T-helper 1 cell treated with Interleukin-12 subunit alpha and Interleukin-12 subunit beta and Interleukin-4 antibody, amounts not matched to agents 30 ng/mL and 1 ng/mL, for 36 hours (primary cell): ENCODE measurements around the gene MAST4. TPM values are rescaled to one million over a fixed set of nuclear protein-coding genes. Genes with fewer than 3 reads are reported as not detected.

Source experiments
- intact Hi-C: fragments of 100-400 bp; cut with micrococcal nuclease; formaldehyde crosslinking; loops from one replicate; pipeline ENCODE4 v1.15.1; 2024
- total RNA-seq: library from RNA; stranded (reverse); gene quantifications from 2 replicates; pipeline ENCODE4 v1.2.3, GENCODE V29; 2022

The MAST4 gene
- total RNA-seq, 1 donor from 2014 or later: 65.8 TPM

DNA sequence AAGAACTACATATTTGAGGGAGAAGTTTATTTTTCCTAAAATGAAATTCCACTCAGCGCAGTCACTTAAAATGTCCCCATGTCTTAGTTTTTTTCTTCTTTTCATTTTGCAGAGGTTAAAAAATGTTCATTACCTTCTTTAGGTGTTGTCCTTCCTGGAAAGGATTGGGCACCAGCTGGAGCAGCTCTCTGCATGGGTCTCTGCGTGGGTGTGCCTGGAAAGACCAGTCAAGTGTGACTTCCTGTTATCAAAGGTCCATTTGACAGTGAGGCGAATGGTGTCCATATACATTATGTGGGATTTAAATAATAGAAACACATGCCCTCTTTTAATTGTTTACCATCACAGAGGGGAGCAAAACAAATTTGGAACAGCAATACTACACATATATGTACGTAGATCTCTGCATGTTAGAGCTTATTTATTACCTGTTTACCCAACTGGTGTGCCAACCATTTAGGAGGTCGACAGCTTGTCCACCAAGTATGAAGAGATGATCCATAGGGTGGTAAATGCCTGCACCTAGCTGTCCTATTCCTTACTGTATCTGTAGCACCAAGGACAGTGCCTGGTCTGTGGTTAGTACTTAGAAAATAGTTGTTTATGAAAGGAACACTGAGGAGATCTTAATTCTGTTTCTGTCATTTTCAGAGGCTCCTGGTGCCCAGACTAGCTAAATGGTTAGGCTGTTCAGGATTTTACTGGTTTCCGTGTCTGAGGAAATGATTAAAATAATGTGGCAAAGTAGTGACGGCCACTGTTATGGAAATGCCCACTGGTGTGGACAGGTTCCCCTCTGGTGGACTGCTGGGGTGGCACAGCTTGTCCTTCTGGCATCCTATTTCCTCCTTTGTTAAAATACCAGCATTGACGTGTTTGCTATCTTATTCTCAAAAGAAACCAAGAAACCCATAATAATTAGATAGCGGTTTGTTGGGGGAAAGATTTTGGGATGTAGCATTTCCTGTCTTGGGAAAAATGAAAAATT lies 200.4 kb downstream of the MAST4 start:
- intact Hi-C loops: no loop called here

DNA sequence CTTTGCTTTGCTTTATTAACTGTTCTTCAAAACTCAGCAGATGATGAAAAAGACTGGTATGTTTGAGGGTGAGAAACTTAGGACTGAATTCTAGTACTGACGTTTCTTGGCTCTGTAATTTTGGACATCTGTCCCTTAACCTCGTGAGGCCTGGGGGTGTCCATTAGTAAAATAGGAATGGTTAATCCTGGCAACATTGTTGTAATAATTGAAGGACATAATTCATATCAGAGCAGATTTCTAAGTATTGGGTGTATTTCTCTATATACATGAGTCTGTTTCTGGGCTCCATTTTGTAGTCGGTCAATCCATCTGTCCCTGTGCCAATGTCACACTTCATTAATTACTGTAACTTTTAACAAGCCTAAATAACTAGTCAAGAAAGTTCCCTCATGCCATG lies 206.7 kb downstream of the MAST4 start:
- intact Hi-C loops: no loop called here

DNA sequence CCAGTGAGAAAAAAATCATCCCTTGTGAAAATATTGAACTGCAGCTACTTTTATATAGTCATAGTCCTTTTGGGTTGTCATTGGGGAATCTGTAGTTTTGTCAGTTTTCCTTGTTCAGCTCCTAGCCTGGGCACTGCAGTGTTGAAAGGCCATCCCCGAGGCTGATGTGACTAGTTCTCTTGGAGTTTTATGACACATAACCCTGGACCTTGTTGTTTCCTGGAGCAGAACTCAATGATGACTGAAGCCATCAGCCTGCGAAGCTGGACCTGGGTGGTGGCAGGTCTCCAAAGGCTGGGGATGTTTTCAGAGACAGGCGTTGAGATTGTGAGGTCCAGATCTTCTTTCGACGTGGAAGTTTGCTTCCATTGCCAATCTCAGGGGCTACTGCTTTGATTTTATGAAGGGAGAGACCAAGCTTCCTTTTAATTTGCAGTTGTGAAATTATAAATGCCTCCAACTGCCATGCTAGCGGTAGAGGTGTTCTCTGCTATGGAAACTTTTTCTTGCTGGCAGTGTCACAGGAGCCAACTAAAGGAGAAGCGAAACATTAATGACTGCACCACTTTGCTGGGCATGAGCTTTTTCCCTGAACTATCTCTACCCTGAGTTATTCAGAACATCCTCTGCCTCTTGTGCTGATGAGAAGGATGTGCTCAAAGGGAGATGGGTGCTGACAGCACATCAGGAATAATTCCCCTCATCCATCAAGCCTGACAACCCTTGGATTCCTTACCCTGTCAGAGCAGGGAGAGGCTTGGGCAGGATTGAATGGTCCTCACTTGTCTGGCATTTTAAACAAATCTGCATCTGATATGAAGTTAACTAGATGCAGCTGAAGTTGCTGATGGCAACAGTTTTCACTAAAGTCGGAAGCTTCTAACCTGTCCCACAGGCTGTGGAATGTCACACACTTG lies 209.6 kb downstream of the MAST4 start:
- intact Hi-C loops: no loop called here

DNA sequence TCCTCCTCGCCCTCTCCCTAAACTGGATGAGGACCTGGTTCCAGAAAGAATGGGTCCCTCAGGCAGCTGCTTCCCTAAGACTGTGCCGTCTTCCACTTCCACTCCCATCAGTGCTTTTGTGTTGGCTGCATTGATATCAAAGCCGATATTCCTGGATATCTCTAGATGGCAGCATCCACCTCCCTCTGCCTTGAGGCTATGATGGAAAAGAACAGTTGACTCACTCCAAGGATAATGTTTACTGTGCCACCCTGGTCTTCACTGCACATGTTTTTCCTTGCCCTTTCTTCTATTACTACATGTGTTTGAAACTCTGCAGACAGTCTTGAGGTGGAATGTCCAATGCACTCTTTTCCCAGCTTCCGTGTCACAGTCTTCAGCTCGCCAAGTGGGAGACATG lies 211.6 kb downstream of the MAST4 start:
- intact Hi-C loops: no loop called here

DNA sequence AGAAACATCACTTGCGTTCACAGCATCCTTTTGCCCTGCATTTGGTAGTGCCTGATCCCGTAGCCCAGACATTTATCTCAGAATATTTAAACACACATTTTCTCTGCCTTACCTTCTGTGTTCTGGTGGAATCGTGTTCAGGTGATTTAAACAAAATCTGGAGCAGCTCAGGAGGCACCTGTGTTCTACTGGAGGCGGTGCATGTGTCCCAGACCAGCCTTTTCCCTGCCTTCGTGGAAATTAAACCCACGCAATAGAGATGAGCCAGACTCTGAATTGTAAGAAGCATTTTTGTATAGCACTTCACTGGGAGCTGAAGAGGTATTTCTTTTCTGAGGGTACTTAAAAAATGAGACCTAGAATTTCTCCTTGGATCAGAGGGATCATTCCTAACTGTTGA lies 212.5 kb downstream of the MAST4 start:
- intact Hi-C loops: no loop called here

DNA sequence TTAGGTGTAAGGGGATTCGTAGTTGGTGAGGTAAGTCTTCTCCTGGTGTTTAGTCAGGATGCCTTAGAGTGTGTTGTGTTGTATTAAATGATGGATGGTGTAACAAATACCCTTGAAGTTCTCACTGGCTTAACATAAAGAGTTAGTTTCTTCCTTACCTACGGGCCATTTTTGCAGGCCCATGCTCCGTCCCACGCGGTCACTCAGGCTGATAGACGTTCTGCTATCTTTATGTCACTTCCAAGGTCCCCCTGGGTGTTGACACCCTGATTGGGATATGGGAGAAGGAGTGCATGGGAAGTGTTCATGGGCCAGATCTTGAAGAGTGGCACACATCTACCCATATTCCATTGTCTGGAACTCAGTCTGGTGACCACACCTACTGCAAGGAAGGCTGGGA lies 214.0 kb downstream of the MAST4 start:
- intact Hi-C loops: no loop called here

DNA sequence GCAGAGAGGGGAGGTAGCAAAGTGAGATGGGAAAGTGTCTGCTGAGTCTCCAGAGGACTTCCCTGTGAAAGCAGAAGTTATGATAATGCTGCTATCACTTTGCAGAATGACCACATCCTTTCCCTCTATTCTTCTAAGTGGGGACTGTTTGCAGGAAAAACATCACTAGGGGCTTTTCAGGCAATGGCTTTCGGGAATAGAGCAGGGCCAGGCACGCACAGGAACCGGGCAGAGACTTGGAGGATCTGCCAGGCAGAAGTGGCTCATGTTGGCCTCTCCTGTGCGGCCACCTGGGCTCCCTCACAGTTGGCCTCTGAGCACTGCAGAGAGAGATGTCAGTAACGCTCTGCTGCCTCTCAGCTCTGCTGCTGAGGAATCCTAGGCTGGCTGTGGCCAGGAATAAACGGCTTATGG lies 214.7 kb downstream of the MAST4 start:
- intact Hi-C loops: no loop called here

DNA sequence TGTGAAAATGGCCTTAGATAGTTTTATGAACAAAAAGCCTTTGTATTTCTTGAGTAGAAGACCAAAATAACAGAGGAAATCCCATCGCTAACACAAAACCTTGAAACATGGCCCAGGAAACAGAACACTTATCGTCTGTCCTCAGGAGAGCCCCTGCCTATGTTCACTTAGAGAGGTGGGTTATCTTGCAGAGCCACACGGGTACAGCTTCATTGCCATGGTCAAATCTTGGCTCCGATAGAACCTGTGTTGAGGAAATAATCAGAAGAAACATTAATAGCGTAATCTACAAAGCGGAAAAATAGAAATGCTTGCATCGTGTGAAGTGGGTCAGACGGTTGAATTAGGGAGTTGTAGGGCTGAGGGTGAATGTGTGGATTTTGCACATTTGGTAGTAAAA lies 216.1 kb downstream of the MAST4 start:
- intact Hi-C loops: no loop called here

DNA sequence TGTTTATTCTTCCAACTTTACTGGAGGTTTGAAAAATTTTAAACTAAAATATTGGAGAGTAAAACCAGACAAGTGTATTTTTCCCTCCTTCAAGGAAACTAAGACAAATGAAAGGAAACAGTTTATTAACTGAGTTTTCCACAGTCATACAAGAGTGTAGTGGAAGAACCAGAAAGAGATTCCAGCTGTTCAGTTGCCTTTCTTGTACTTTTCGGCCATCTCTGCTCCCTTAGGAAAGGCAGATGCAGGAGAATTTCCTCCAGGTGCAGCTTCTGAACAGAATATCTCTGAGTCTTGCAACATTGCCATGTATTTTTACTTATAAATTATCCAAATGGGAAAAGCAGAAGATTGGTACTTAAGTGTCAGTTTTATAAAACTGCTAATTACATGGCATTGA lies 217.1 kb downstream of the MAST4 start:
- intact Hi-C loops: no loop called here

DNA sequence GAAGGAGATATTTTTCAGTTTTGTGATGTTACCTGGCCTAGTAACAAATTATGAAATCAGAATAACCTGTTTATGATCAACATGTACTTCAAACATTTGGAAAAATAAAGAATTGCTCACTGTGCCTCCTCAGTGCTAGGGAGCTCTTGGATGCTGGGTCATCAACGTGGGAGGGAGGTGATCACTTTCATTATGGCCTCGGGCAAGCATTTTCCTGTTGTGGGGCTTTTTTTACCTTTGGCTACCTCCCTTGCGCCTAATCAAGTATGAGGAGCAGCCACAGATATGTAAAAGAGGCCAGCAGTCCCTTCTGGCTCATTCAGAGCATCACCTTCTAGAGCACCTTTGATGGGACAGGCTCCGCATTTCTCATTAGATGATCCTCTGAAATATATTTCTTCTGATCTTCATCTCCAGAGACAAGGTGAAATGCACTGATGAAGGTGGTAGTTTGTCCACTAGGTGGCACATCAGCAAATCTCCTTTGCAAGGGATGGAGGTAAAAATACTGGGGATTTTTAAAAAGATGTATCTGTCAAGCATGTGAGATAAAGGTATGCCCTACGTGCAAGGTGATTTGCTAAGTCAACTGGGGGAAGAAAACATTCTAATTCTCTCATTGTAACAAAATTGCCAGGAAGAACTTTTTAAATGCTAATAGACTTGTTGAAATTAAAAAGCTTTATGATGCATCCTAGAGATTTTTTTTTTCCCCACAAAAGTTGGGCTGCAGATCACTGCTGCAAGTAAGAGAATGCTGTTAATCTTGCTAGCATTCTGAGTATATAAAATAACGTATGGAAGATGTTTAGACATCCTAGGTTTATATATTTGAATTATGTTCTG lies 218.2 kb downstream of the MAST4 start:
- intact Hi-C loops: loop anchor here (1.0 kb wide), 5 partner anchors 15 to 507 kb away; no protein-coding TSS in a partner anchor

DNA sequence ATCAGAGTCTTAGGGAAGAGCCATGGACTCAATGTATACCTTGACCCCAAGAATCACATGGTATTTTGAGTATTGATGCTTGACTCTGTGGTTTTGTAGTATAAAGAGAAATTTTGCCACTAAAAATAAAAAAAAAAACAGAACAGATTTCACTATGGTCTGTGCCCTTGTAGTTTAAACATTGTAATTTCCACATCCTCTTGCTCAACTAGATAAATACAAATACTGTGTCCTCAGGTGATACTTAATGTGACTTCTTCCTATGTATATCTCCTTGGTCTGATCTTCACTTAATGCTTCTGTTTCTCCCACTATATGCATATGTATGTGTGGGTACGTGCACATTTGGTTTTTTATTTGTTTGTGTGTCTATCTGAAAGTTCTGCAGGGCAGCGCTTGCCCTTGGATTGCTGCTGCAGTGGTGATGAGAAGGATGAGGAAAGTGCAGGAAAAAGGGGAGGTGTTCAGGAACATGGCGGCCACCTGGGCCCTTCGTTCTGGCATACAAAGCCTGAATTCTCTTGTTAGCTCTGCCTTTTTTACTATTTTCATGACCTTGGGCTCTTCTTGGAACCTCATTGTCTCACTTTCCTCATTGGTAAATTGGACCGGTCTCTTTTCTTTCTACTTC lies 222.2 kb downstream of the MAST4 start:
- intact Hi-C loops: no loop called here

DNA sequence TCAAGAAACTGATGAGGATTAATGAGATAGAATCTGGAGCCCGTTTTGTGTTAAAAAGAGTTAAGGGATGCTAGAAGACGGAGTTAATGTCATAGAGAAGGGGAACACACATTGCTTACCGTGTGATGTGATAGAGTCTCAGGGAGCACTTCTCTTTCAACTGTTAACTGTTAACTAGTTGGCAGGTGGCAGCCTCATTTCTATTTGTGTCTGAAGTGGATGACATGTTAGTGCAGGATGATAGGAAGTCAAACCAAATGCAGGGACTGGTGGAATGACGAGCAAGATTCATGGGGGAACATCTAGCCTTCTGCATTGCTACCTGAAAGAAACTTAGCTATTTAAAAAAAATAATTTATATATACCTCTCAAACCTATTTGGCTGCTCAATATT lies 222.7 kb downstream of the MAST4 start:
- intact Hi-C loops: no loop called here

DNA sequence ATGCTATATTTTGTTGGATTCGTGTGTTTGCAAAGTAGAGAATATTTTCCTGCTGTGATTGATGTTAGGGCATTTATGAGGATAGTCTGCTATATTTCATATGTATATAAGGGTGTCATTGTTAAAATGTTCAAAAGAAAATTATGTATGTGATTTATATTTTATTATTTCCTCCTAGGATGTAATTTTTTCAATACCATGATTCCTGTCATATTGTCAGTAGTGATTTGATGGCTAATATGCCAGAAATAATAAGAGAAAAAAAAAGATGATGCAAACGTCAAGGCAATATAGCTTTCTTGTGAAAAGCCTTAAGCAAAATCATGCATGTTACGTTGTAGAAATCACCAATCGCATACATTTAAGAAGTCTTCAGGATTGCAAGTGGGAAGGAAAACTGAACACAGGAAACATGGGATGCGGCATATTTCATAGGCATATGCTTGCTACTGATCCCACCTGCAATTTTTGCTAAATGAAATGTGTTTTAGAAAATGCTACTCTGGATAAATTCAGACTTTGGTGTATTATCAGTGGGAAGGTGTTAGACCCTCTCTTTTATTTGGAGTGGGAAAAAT lies 224.5 kb downstream of the MAST4 start:
- intact Hi-C loops: loop anchor here (1.0 to 10.0 kb wide), 3 partner anchors 9 to 1256 kb away; partner anchors contain the start of genes CENPK and PPWD1

DNA sequence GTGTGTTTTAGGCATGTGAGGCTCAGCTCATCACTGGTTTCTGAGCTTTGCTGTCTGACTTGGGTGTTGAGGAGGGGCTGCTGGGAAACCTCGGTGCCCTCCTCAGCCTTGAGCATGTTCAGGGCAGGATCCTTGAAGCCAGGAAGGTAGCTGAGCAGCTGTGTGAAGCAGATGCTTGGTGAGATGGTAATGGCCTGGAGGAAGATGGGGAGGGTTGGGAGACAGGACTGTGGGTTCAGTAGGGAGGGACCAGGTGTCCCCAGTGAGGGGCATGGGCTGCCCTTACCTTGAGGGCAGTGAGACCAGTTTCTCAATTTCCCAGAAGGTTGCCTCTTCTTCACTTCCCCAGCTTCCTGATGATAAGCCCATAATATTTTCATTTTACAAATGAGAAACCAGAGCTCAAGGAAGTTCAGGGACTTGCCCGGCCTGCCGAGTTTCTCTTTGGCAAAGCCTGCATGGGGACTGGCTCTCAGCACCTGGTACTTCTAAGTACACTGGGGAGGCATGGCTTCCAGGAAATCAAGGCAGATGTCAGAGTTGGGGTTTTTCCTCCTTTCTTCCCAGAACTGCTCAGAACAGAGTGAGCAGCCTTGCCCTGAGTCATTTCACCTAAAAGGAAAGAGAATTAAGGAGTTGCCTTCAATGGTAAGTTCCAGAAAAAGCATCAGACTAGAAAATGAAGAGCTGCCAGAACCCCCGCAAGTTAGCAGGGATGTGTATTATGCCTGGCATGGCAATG lies 225.7 kb downstream of the MAST4 start:
- intact Hi-C loops: loop anchor here (1.0 to 10.0 kb wide), 5 partner anchors 7 to 1257 kb away; partner anchors contain the start of genes CENPK and PPWD1

DNA sequence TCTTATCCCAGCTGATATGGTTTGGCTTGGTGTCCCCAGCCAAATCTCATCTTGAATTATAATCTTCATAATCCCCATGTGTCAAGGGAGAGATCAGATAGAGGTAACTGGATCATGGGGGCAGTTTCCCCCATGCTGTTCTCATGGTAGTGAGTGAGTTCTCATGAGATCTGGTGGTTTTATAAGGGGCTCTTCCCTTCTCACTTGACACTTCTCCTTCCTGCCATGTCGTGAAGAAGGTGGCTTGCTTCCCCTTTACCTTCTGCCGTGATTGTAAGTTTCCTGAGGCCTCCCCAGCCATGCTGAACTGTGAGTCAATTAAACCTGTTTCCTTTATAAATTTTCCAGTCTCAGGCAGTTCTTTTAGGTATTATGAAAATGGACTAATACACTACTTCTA lies 226.7 kb downstream of the MAST4 start:
- intact Hi-C loops: loop anchor here (2.0 to 10.0 kb wide), 4 partner anchors 18 to 1258 kb away; partner anchors contain the start of genes CENPK and PPWD1

DNA sequence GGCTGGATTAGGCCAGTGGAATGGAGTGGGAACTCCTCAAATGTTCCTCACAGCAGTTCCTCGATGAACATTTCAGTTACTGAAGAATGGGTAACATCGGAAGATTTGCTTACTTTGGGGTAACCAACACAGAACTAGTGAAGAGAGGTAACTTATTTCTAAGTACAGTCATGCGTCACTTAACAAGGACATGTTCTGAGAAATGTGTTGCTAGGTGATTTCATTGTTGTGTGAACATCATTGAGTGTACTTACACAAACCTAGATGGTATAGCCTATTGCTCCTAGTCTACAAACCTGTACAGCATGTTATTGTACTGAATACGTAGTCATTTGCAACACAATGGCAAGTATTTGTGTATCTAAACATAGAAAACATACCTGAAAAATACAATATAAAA lies 228.3 kb downstream of the MAST4 start:
- intact Hi-C loops: loop anchor here (10.0 kb wide), 2 partner anchors 690 to 1260 kb away; partner anchors contain the start of genes CENPK and PPWD1

DNA sequence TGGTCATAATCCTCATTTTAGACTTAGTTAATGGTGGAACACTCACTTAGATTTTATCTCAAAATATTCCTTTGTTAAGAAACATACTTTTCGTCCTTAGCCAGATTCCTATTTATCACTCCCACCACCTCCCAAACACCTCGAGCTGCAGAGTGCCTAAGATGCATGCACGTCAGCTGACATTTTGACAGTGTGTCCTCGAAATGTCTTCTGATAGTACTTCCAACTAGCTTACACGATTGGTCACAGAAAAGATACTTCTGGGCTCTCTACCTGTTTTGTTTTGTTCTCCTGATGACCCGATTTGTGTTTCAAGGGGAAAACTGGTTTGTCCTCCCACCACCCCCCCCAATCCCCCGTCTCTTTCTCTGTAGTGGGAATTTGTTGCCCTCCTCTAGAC lies 230.1 kb downstream of the MAST4 start:
- intact Hi-C loops: loop anchor here (5.0 to 10.0 kb wide), 4 partner anchors 229 to 1391 kb away; partner anchors contain the start of genes CENPK, MAST4, PIK3R1 and PPWD1

DNA sequence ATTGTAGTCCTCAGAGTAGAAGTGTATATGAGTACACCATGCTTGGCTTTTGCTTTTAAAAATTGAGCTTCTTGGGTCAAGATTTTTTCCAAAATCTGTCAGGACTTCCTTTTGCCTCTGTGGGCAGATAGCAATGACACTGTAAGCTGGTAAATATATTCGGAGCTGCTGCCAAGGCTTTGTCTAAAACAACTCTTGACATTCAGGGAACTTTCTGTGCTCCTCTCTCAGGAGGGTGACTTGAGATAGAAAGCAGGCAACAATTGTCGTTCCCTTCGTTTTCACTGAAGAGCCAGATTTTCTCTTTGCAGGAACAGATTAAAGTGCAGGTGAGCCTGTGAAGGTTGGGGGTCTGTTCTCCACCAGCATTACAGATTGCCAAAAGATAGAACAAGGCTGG lies 230.5 kb downstream of the MAST4 start:
- intact Hi-C loops: loop anchor here (5.0 to 10.0 kb wide), 4 partner anchors 229 to 1391 kb away; partner anchors contain the start of genes CENPK, MAST4, PIK3R1 and PPWD1
